Astrocyte (in vitro differentiated cells and primary cell): ENCODE results near the gene FASTKD2. TPM values are rescaled to one million over a fixed set of nuclear protein-coding genes. Genes with fewer than 3 reads are reported as not detected.

Source experiments
- DNase-seq: peaks from one replicate; pipeline ENCODE4 v3.0.0-alpha.2; 2010; ENCODE audit warnings: low read depth
- FAIRE-seq: peaks from 2 replicates; lab custom pipeline; 2011; peaks lifted over from hg19 to GRCh38; lab: Jason Lieb, UNC
- H2AFZ ChIP-seq: 2 replicates; pipeline ENCODE4 v1.6.0; 2012; ENCODE audit warnings: low read depth, low read length, inconsistent platforms
- H3K27ac ChIP-seq: 2 replicates; pipeline ENCODE4 v1.5.1; 2011; ENCODE audit warnings: low read depth, low read length, inconsistent platforms
- H3K27me3 ChIP-seq: 2 replicates; pipeline ENCODE4 v1.6.0; 2011; ENCODE audit warnings: low read length, inconsistent platforms; ENCODE audit not compliant: insufficient read depth
- H3K36me3 ChIP-seq: 2 replicates; pipeline ENCODE4 v1.5.1; 2011; ENCODE audit warnings: low read length, inconsistent platforms; ENCODE audit not compliant: insufficient read depth
- H3K4me1 ChIP-seq: 2 replicates; pipeline ENCODE4 v1.5.1; 2011; ENCODE audit warnings: low read length, inconsistent platforms; ENCODE audit not compliant: insufficient read depth
- H3K4me2 ChIP-seq: 2 replicates; pipeline ENCODE4 v1.6.0; 2012; ENCODE audit warnings: low read length, inconsistent platforms
- H3K4me3 ChIP-seq: 2 replicates; pipeline ENCODE4 v1.5.1; 2011; ENCODE audit warnings: low read depth, mild to moderate bottlenecking, low read length, inconsistent platforms; ENCODE audit not compliant: insufficient read depth
- H3K79me2 ChIP-seq: 2 replicates; pipeline ENCODE4 v1.6.0; 2012; ENCODE audit warnings: mild to moderate bottlenecking, low read length, inconsistent platforms; ENCODE audit not compliant: insufficient read depth
- H3K9ac ChIP-seq: 2 replicates; pipeline ENCODE4 v1.6.0; 2012; ENCODE audit warnings: mild to moderate bottlenecking, low read length, inconsistent platforms
- H3K9me3 ChIP-seq: 2 replicates; pipeline ENCODE4 v1.5.1; 2012; ENCODE audit warnings: low read depth, mild to moderate bottlenecking, low read length, inconsistent platforms; ENCODE audit not compliant: insufficient read depth
- H4K20me1 ChIP-seq: 2 replicates; pipeline ENCODE4 v1.6.0; 2012; ENCODE audit warnings: low read length, inconsistent platforms; ENCODE audit not compliant: insufficient read depth
- H3K27ac Mint-ChIP-seq: one replicate; pipeline ENCODE4 v1.8.0; 2021; ENCODE audit warnings: mild to moderate bottlenecking, mixed read lengths; ENCODE audit not compliant: unreplicated experiment
- H3K27me3 Mint-ChIP-seq: one replicate; pipeline ENCODE4 v1.8.0; 2021; ENCODE audit warnings: low read depth, mixed read lengths; ENCODE audit not compliant: unreplicated experiment
- H3K36me3 Mint-ChIP-seq: one replicate; pipeline ENCODE4 v1.8.0; 2021; ENCODE audit warnings: low read depth, mixed read lengths; ENCODE audit not compliant: unreplicated experiment
- H3K4me1 Mint-ChIP-seq: one replicate; pipeline ENCODE4 v1.8.0; 2021; ENCODE audit warnings: low read depth, mixed read lengths; ENCODE audit not compliant: unreplicated experiment
- H3K4me3 Mint-ChIP-seq: one replicate; pipeline ENCODE4 v1.8.0; 2021; ENCODE audit warnings: mild to moderate bottlenecking, moderate library complexity, mixed read lengths; ENCODE audit not compliant: unreplicated experiment
- H3K9me3 Mint-ChIP-seq: one replicate; pipeline ENCODE4 v1.8.0; 2021; ENCODE audit warnings: mild to moderate bottlenecking, mixed read lengths; ENCODE audit not compliant: unreplicated experiment
- CTCF ChIP-seq: IDR thresholded peaks from 2 replicates; pipeline ENCODE4 v1.5.1; 2011; ENCODE audit warnings: low read depth, mild to moderate bottlenecking, inconsistent platforms, low read length, moderate library complexity; ENCODE audit not compliant: insufficient read depth
- EZH2 ChIP-seq: IDR thresholded peaks from 2 replicates; pipeline ENCODE4 v1.6.1; 2012; ENCODE audit warnings: mild to moderate bottlenecking, low read length, inconsistent platforms; ENCODE audit not compliant: insufficient read depth
- total RNA-seq: library from RNA; stranded (reverse); gene quantifications from 2 replicates; pipeline ENCODE4 v1.2.1, GENCODE V29; 2021

The FASTKD2 gene
- total RNA-seq, 1 donor from 2014 or later, result 21.7 TPM

- DNase-seq (no peak), FAIRE-seq (no peak)
- Histone ChIP-seq H3K9me3 (no peaks in the 10 kb centered on the region), H3K4me3 (no peak overlapping the region), H3K36me3 (no peaks in the 10 kb centered on the region), H3K27me3 (no peaks in the 10 kb centered on the region), H2AFZ (no peak overlapping the region), H4K20me1 (no peaks in the 10 kb centered on the region), H3K9ac (no peak overlapping the region), H3K27ac (no peak overlapping the region), H3K79me2 (no peaks in the 10 kb centered on the region), H3K4me1 (no peaks in the 10 kb centered on the region), H3K4me2 (no peak overlapping the region)
- Mint-ChIP-seq H3K4me1 (no peaks in the 10 kb centered on the region), H3K27ac (no peak overlapping the region), H3K36me3 (peaks cover 8% of the 10 kb centered on the region), H3K4me3 (no peak overlapping the region), H3K27me3 (peaks cover 2% of the 10 kb centered on the region), H3K9me3 (peaks cover 8% of the 10 kb centered on the region)
- no peak for TF ChIP-seq CTCF
- no peak for TF ChIP-seq EZH2
Measured at GRCh38 chr2:206814498-206814897, 49.1 kb downstream of the FASTKD2 start.

- H3K36me3 ChIP-seq, result no peaks in the 10 kb centered on the region
- H3K4me2 ChIP-seq, result no peak overlapping the region
- H3K4me3 ChIP-seq, result no peak overlapping the region
- H3K4me1 ChIP-seq, result no peaks in the 10 kb centered on the region
- DNase-seq, result peak; percentile 51
- no peaks in the 10 kb centered on the region for H3K9me3 ChIP-seq
- no peak overlapping the region for H3K27ac ChIP-seq
- Mint-ChIP-seq H3K27me3 (no peaks in the 10 kb centered on the region), H3K9me3 (no peaks in the 10 kb centered on the region), H3K36me3 (peaks cover under 1% of the 10 kb centered on the region), H3K4me1 (no peaks in the 10 kb centered on the region), H3K27ac (no peak overlapping the region), H3K4me3 (no peak overlapping the region)
- no peak for TF ChIP-seq EZH2
- no peak for TF ChIP-seq CTCF
- no peak overlapping the region for H3K9ac ChIP-seq
- H4K20me1 ChIP-seq, result no peaks in the 10 kb centered on the region
- FAIRE-seq, result no peak
- H3K27me3 ChIP-seq, result no peaks in the 10 kb centered on the region
- no peak overlapping the region for H2AFZ ChIP-seq
- H3K79me2 ChIP-seq, result no peaks in the 10 kb centered on the region
Measured at GRCh38 chr2:206820807-206821206, 55.4 kb downstream of the FASTKD2 start.

GRCh38 chr2:206823178-206823577 lies 57.8 kb downstream of the FASTKD2 start:
- no peak for TF ChIP-seq EZH2
- TF ChIP-seq CTCF, result no peak

More at GRCh38 chr2:206823178-206823577, 57.8 kb downstream of the FASTKD2 start:
- Mint-ChIP-seq H3K4me3 (no peak overlapping the region), H3K4me1 (no peaks in the 10 kb centered on the region), H3K9me3 (no peaks in the 10 kb centered on the region), H3K27ac (no peak overlapping the region), H3K27me3 (no peaks in the 10 kb centered on the region), H3K36me3 (no peaks in the 10 kb centered on the region)
- no peaks in the 10 kb centered on the region for H3K9me3 ChIP-seq
- no peaks in the 10 kb centered on the region for H3K36me3 ChIP-seq
- H3K79me2 ChIP-seq, result no peaks in the 10 kb centered on the region
- H3K4me1 ChIP-seq, result no peaks in the 10 kb centered on the region
- H3K4me3 ChIP-seq, result no peak overlapping the region
- H3K9ac ChIP-seq, result no peak overlapping the region
- no peak overlapping the region for H3K27ac ChIP-seq
- H3K4me2 ChIP-seq, result no peak overlapping the region
- no peak overlapping the region for H2AFZ ChIP-seq
- DNase-seq (no peak), FAIRE-seq (no peak)
- no peaks in the 10 kb centered on the region for H4K20me1 ChIP-seq
- no peaks in the 10 kb centered on the region for H3K27me3 ChIP-seq
